Endothelial cell of umbilical vein (primary cell): ENCODE results near the gene TMEM130. TPM values are rescaled to one million over a fixed set of nuclear protein-coding genes. Genes with fewer than 3 reads are reported as not detected.

Experiments used
- BruUV-seq: library from RNA; stranded (reverse); fragments of 400-500 nt; replicated peaks from 2 replicates; lab custom pipeline; 2021; lab: Mats Ljungman, UMichigan
- CTCF ChIA-PET: fragments of 300-600, 350-600 bp; sonication (Branson Sonifier 250); formaldehyde crosslinking; loops from one replicate; lab custom pipeline; 2021; ENCODE audit warnings: antibody characterized with exemption, inconsistent platforms; lab: Charles Lee
- POLR2A ChIA-PET: fragments of 300-600, 350-600 bp; sonication (Branson Sonifier 250); formaldehyde crosslinking; loops from one replicate; lab custom pipeline; 2021; ENCODE audit warnings: antibody characterized with exemption, inconsistent platforms; lab: Charles Lee
- DNase-seq: peaks from one replicate; pipeline ENCODE4 v3.0.0-alpha.2; 2011; ENCODE audit warnings: low read depth, low spot score
- FAIRE-seq: peaks from 2 replicates; lab custom pipeline; 2011; peaks lifted over from hg19 to GRCh38; lab: Jason Lieb, UNC
- H2AFZ ChIP-seq: 2 replicates; pipeline ENCODE4 v1.6.0; 2012; ENCODE audit warnings: low read depth, low read length, control low read depth, inconsistent platforms
- H3K27ac ChIP-seq: 2 replicates; pipeline ENCODE4 v1.5.1; 2011; ENCODE audit warnings: low read depth, mild to moderate bottlenecking, control low read depth, low read length, moderate library complexity; ENCODE audit not compliant: insufficient read depth
- H3K27me3 ChIP-seq, 2 experiments: 2 replicates each; pipeline versions ENCODE4 v1.6.0 to v1.6.1; 2011; ENCODE audit warnings: low read length in 2 of 2, mixed read lengths in 1 of 2; ENCODE audit not compliant: control insufficient read depth in 2 of 2, insufficient read depth in 2 of 2
- H3K36me3 ChIP-seq, 2 experiments: 2 replicates in 1 of 2; 3 replicates in 1 of 2; pipeline ENCODE4 v1.5.1; 2011; ENCODE audit warnings: low read length in 2 of 2, mild to moderate bottlenecking in 1 of 2, moderate library complexity in 1 of 2; ENCODE audit not compliant: control insufficient read depth in 2 of 2, insufficient read depth in 2 of 2; ENCODE audit errors: extremely low read depth in 1 of 2
- H3K4me1 ChIP-seq: 3 replicates; pipeline ENCODE4 v1.5.1; 2011; ENCODE audit warnings: mild to moderate bottlenecking, low read length; ENCODE audit not compliant: control insufficient read depth, insufficient read depth; ENCODE audit errors: extremely low read depth
- H3K4me2 ChIP-seq: 2 replicates; pipeline ENCODE4 v1.6.1; 2011; ENCODE audit warnings: low read length, control low read depth, mixed read lengths; ENCODE audit not compliant: insufficient read depth
- H3K4me3 ChIP-seq, 3 experiments: fragments of 200-600 bp in 1 of 3; sonication (generic), shearing (Covaris generic) in 1 of 3; replicated peaks in 1 of 3; 2 replicates each; pipeline ENCODE4 v1.5.1; 2011 to 2016; ENCODE audit warnings: control low read depth in 3 of 3, low read length in 3 of 3, mild to moderate bottlenecking in 2 of 3, inconsistent platforms in 1 of 3, low read depth in 1 of 3, moderate library complexity in 1 of 3; ENCODE audit not compliant: insufficient read depth in 1 of 3
- H3K79me2 ChIP-seq: 2 replicates; pipeline ENCODE4 v1.6.0; 2012; ENCODE audit warnings: low read length, inconsistent platforms; ENCODE audit not compliant: control insufficient read depth, insufficient read depth
- H3K9ac ChIP-seq: replicated peaks from 2 replicates; pipeline ENCODE3; 2011; ENCODE audit warnings: low read length, control low read depth; ENCODE audit not compliant: insufficient read depth; ENCODE audit errors: extremely low read depth
- H3K9me1 ChIP-seq: replicated peaks from 3 replicates; pipeline ENCODE4 v1.6.0; 2011; ENCODE audit warnings: mild to moderate bottlenecking, low read length; ENCODE audit not compliant: control insufficient read depth, insufficient read depth; ENCODE audit errors: extremely low read depth
- H3K9me3 ChIP-seq: replicated peaks from 2 replicates; pipeline ENCODE4 v1.5.1; 2012; ENCODE audit warnings: low read length, inconsistent platforms; ENCODE audit not compliant: control insufficient read depth, insufficient read depth
- H4K20me1 ChIP-seq: replicated peaks from 2 replicates; pipeline ENCODE3; 2011; ENCODE audit warnings: mild to moderate bottlenecking, low read length; ENCODE audit not compliant: control insufficient read depth, insufficient read depth; ENCODE audit errors: extremely low read depth
- CTCF ChIP-seq, 2 donors: IDR thresholded peaks; 1 replicate in 1 of 2; 2 replicates in 1 of 2; pipeline ENCODE4 v1.5.1; 2011; ENCODE audit warnings: low read length in 2 of 2, mild to moderate bottlenecking in 2 of 2, moderate library complexity in 2 of 2, control low read depth in 1 of 2, inconsistent platforms in 1 of 2, low read depth in 1 of 2; ENCODE audit not compliant: insufficient read depth in 1 of 2; ENCODE audit errors: extremely low read depth in 1 of 2
- EZH2 ChIP-seq: IDR thresholded peaks from 2 replicates; pipeline ENCODE4 v1.6.1; 2012; ENCODE audit warnings: borderline replicate concordance, low read depth, mild to moderate bottlenecking, moderate library complexity, low read length, inconsistent platforms; ENCODE audit not compliant: severe bottlenecking
- FOS ChIP-seq: IDR thresholded peaks from 2 replicates; pipeline ENCODE4 v1.6.1; 2011; ENCODE audit warnings: mild to moderate bottlenecking, low read length, moderate library complexity, borderline replicate concordance; ENCODE audit not compliant: insufficient read depth
- GATA2 ChIP-seq: IDR thresholded peaks from 2 replicates; pipeline ENCODE4 v1.7.0; 2011; ENCODE audit warnings: low read depth, mild to moderate bottlenecking, moderate library complexity, mixed read lengths, low read length; ENCODE audit not compliant: insufficient read length, insufficient read depth
- JUN ChIP-seq: IDR thresholded peaks from 2 replicates; pipeline ENCODE4 v1.6.1; 2011; ENCODE audit warnings: borderline replicate concordance, low read depth; ENCODE audit not compliant: insufficient read length, insufficient read depth
- MAX ChIP-seq: IDR thresholded peaks from 2 replicates; pipeline ENCODE4 v1.6.1; 2011; ENCODE audit not compliant: insufficient read depth, insufficient read length
- MYC ChIP-seq: IDR thresholded peaks from one replicate; pipeline ENCODE4 v1.6.1; 2011; ENCODE audit warnings: mild to moderate bottlenecking, low read depth, low read length
- POLR2A ChIP-seq: IDR thresholded peaks from 2 replicates; pipeline ENCODE4 v1.6.1; 2012; ENCODE audit warnings: low read depth, mild to moderate bottlenecking, control low read depth, low read length
- POLR2AphosphoS5 ChIP-seq: IDR thresholded peaks from 2 replicates; pipeline ENCODE4 v1.6.1; 2012; ENCODE audit warnings: low read depth, mild to moderate bottlenecking, control low read depth, low read length, moderate library complexity; ENCODE audit not compliant: insufficient read depth
- dilution Hi-C: fragments of 300-500 bp; cut with MboI; formaldehyde crosslinking; loops from one replicate; pipeline ENCODE4 v1.15.0; 2019; ENCODE audit warnings: low sequenced_read_pairs; ENCODE audit not compliant: extremely low pct_ligation_motif_present
- intact Hi-C: fragments of 100-400 bp; cut with micrococcal nuclease; formaldehyde crosslinking; loops from one replicate; pipeline ENCODE4 v1.10.0; 2022
- polyA plus RNA-seq, 4 experiments: library from polyadenylated mRNA; depleted of rRNA in 3 of 4; stranded (reverse) in 3 of 4; unstranded in 1 of 4; fragments of >200 nt; gene quantifications; 2 replicates each; pipeline versions ENCODE4 v1.2.1 to v1.2.3, GENCODE V29; 2011 to 2012; ENCODE audit warnings: missing spikeins in 1 of 4
- total RNA-seq: library from RNA; stranded (reverse); gene quantifications from 2 replicates; pipeline ENCODE4 v1.2.3, GENCODE V29; 2021

TMEM130 gene
- total and polyA plus RNA-seq, 2 donors (not counting 3 experiments of a cell fraction or from before 2014, with no cell fraction given): not detected

DNA sequence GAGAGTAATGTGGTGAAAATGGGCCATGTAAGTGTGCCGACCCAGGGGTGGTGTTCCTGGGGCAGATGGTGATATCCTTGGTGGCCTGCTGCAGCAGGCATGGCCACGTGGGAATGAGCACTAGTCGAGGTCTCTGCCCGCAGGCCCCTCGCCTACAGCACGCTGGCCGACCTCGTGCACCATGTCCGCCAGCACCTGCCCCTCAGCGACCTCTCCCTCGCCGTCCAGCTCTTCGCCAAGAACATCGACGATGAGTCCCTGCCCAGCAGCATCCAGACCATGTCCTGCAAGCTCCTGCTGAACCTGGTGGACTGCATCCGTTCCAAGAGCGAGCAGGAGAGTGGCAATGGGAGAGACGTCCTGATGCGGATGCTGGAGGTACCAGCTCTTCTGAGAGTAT is 38.8 kb upstream of the TMEM130 start:
- ChIA-PET CTCF (interaction anchor here (0.7 kb wide), 1 partner anchor 442 kb away, joined by 3 read pairs; no protein-coding TSS in a partner anchor), POLR2A (no interaction called here)
- Histone ChIP-seq H3K4me2 (no peak overlapping the region), H3K9ac (no peak overlapping the region), H4K20me1 (peaks cover 2% of the 10 kb centered on the region), H3K36me3 (peaks cover 21 to 46% of the 10 kb centered on the region in 2 experiments), H3K79me2 (no peaks in the 10 kb centered on the region), H3K4me3 (no peak overlapping the region), H3K9me1 (no peaks in the 10 kb centered on the region), H3K4me1 (no peaks in the 10 kb centered on the region), H3K27ac (no peak overlapping the region), H2AFZ (no peak overlapping the region), H3K27me3 (no peaks in the 10 kb centered on the region), H3K9me3 (no peaks in the 10 kb centered on the region)
- intact Hi-C loops: no loop called here
- no TSS peak for BruUV-seq
- FAIRE-seq (no peak), DNase-seq (no peak)
- dilution Hi-C loops: no loop called here
- no peak for TF ChIP-seq CTCF (IDR thresholded peaks at IDR 0.05; ENCODE audit: extremely low read depth in 1 of 2, insufficient read depth in 1 of 2, low read depth in 1 of 2, low read length in 2 of 2)
- TF ChIP-seq EZH2: no peak
- no peak for TF ChIP-seq MAX
- TF ChIP-seq POLR2A: no peak
- no peak for TF ChIP-seq GATA2
- TF ChIP-seq MYC: no peak
- no peak for TF ChIP-seq POLR2AphosphoS5
- no peak for TF ChIP-seq JUN
- no peak for TF ChIP-seq FOS
